Fibroblast of lung (primary cell): Measurements from ENCODE around the gene ASF1A.

Experiments used
- CTCF ChIP-seq, 2 donors: IDR thresholded peaks in 1 of 2; conservative IDR thresholded peaks in 1 of 2; 1 replicate in 1 of 2; 2 replicates in 1 of 2; pipeline ENCODE4 v1.5.1; 2011 to 2012; ENCODE audit warnings: low read length in 2 of 2, control low read depth in 1 of 2, inconsistent platforms in 1 of 2, low read depth in 1 of 2, mild to moderate bottlenecking in 1 of 2
- EZH2 ChIP-seq: IDR thresholded peaks from 2 replicates; pipeline ENCODE4 v1.5.1; 2012; ENCODE audit warnings: low read length, control low read depth, mild to moderate bottlenecking; ENCODE audit errors: missing control alignments

GRCh38 chr6:118867181-118867580 is 26.8 kb upstream of the ASF1A start:
- TF ChIP-seq CTCF (conservative IDR thresholded peaks at IDR 0.05 in 1 of 2, IDR thresholded peaks at IDR 0.05 in 1 of 2; ENCODE audit: low read depth in 1 of 2, low read length in 2 of 2) (no peak), EZH2 (no peak)
